IMR-90 (cell line): ENCODE measurements around the gene ERP27.

Source experiments
- CEBPB ChIP-seq: IDR thresholded peaks from 2 replicates; pipeline ENCODE4 v1.6.1; 2012; ENCODE audit warnings: low read depth, low read length, improper control_type of control experiment
- CHD1 ChIP-seq: IDR thresholded peaks from 2 replicates; pipeline ENCODE4 v1.6.1; 2012; ENCODE audit warnings: low read depth, low read length, improper control_type of control experiment
- CTCF ChIP-seq: conservative IDR thresholded peaks from 2 replicates; pipeline ENCODE4 v1.5.1; 2012; ENCODE audit warnings: mild to moderate bottlenecking, low read depth, low read length, improper control_type of control experiment
- POLR2A ChIP-seq: IDR thresholded peaks from 2 replicates; pipeline ENCODE4 v1.6.1; 2012; ENCODE audit warnings: mild to moderate bottlenecking, low read depth, low read length
- RAD21 ChIP-seq: IDR thresholded peaks from 2 replicates; pipeline ENCODE4 v1.6.1; 2012; ENCODE audit warnings: low read length, improper control_type of control experiment
- RFX5 ChIP-seq: IDR thresholded peaks from 2 replicates; pipeline ENCODE4 v1.8.0; 2012; ENCODE audit warnings: low read depth, mild to moderate bottlenecking, low read length, moderate library complexity
- SMC3 ChIP-seq: fragments of 150-350 bp; IDR thresholded peaks from 2 replicates; pipeline ENCODE4 v1.6.1; 2016; ENCODE audit warnings: low read depth, mild to moderate bottlenecking, antibody characterized with exemption, low read length, moderate library complexity

GRCh38 chr12:14956024-14956891 is 17.9 kb upstream of the ERP27 start:
- TF ChIP-seq CTCF (no peak), CEBPB (no peak), RFX5 (no peak), CHD1 (no peak), POLR2A (no peak), RAD21 (no peak), SMC3 (no peak)
